IMR-90 (cell line): ENCODE data around the gene KAZN.

Experiments used
- FOS ChIP-seq: fragments of 150-350 bp; IDR thresholded peaks from 2 replicates; pipeline ENCODE4 v1.6.1; 2016; ENCODE audit warnings: low read depth, low read length
- NFE2L2 ChIP-seq: fragments of 150-350 bp; IDR thresholded peaks from 2 replicates; pipeline ENCODE4 v1.6.1; 2016; ENCODE audit warnings: low read depth, mild to moderate bottlenecking, low read length
- POLR2A ChIP-seq: IDR thresholded peaks from 2 replicates; pipeline ENCODE4 v1.6.1; 2012; ENCODE audit warnings: mild to moderate bottlenecking, low read depth, low read length
- RAD21 ChIP-seq: IDR thresholded peaks from 2 replicates; pipeline ENCODE4 v1.6.1; 2012; ENCODE audit warnings: low read length, improper control_type of control experiment
- RCOR1 ChIP-seq: IDR thresholded peaks from 2 replicates; pipeline ENCODE4 v1.6.1; 2012; ENCODE audit warnings: mild to moderate bottlenecking, low read length, improper control_type of control experiment; ENCODE audit not compliant: insufficient replicate concordance
- RFX5 ChIP-seq: IDR thresholded peaks from 2 replicates; pipeline ENCODE4 v1.8.0; 2012; ENCODE audit warnings: low read depth, mild to moderate bottlenecking, low read length, moderate library complexity
- SMC3 ChIP-seq: fragments of 150-350 bp; IDR thresholded peaks from 2 replicates; pipeline ENCODE4 v1.6.1; 2016; ENCODE audit warnings: low read depth, mild to moderate bottlenecking, antibody characterized with exemption, low read length, moderate library complexity
- TF ChIP-seq, protein P1 (sequence below): conservative IDR thresholded peaks from 2 replicates; pipeline ENCODE4 v1.5.1; 2012; ENCODE audit warnings: mild to moderate bottlenecking, low read depth, low read length, improper control_type of control experiment
- TF ChIP-seq, protein P2 (sequence below): fragments of 150-350 bp; IDR thresholded peaks from 2 replicates; pipeline ENCODE4 v1.6.1; 2017; ENCODE audit warnings: mild to moderate bottlenecking, antibody characterized with exemption, low read length, low read depth

DNA sequence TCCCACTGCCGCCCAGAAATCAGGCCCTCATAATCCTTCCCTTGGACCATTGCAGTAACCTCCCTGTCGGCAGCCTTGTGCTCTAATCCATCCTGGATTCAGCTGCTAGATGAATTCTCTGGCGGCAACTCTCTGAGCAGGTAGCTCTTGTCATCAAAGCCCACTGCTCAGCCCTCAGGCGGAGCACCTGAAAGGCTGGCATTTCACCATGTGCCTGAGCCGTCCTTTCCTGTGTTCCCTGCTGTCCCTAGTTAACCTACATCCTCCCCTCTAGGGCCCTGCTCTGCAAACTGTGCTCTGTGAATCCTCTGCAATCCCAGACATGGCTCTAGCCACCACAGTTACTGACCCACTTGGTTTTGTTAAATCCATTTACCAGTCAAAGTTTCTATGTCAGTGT, 118.0 kb downstream of the KAZN start:
- TF ChIP-seq, protein P1, sequence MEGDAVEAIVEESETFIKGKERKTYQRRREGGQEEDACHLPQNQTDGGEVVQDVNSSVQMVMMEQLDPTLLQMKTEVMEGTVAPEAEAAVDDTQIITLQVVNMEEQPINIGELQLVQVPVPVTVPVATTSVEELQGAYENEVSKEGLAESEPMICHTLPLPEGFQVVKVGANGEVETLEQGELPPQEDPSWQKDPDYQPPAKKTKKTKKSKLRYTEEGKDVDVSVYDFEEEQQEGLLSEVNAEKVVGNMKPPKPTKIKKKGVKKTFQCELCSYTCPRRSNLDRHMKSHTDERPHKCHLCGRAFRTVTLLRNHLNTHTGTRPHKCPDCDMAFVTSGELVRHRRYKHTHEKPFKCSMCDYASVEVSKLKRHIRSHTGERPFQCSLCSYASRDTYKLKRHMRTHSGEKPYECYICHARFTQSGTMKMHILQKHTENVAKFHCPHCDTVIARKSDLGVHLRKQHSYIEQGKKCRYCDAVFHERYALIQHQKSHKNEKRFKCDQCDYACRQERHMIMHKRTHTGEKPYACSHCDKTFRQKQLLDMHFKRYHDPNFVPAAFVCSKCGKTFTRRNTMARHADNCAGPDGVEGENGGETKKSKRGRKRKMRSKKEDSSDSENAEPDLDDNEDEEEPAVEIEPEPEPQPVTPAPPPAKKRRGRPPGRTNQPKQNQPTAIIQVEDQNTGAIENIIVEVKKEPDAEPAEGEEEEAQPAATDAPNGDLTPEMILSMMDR, result no peak
- TF ChIP-seq POLR2A, result no peak
- TF ChIP-seq SMC3, result no peak
- no peak for TF ChIP-seq RAD21
- no peak for TF ChIP-seq FOS
- TF ChIP-seq RCOR1, result no peak
- TF ChIP-seq NFE2L2, result no peak
- TF ChIP-seq RFX5, result no peak
- TF ChIP-seq, protein P2, sequence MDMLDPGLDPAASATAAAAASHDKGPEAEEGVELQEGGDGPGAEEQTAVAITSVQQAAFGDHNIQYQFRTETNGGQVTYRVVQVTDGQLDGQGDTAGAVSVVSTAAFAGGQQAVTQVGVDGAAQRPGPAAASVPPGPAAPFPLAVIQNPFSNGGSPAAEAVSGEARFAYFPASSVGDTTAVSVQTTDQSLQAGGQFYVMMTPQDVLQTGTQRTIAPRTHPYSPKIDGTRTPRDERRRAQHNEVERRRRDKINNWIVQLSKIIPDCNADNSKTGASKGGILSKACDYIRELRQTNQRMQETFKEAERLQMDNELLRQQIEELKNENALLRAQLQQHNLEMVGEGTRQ, result no peak
